H7 (cell line): Measurements from ENCODE around the gene CACNG1. TPM values are rescaled to one million over a fixed set of nuclear protein-coding genes. Genes with fewer than 3 reads are reported as not detected.

Source experiments
- DNase-seq: peaks from one replicate; pipeline ENCODE4 v3.0.0; 2012
- H3K27me3 ChIP-seq: 2 replicates; pipeline ENCODE4 v1.6.0; 2011; ENCODE audit warnings: mild to moderate bottlenecking, low read length; ENCODE audit not compliant: control insufficient read depth, insufficient read depth
- H3K36me3 ChIP-seq: replicated peaks from 2 replicates; pipeline ENCODE4 v1.5.1; 2011; ENCODE audit warnings: low read length; ENCODE audit not compliant: control insufficient read depth, insufficient read depth
- H3K4me3 ChIP-seq: 2 replicates; pipeline ENCODE4 v1.5.1; 2011; ENCODE audit warnings: low read depth, mild to moderate bottlenecking, control low read depth, low read length, moderate library complexity; ENCODE audit not compliant: insufficient read depth
- total RNA-seq: library from RNA; depleted of rRNA; stranded (reverse); fragments of >200 nt; shearing (Covaris generic); gene quantifications from 2 replicates; pipeline ENCODE4 v1.2.3, GENCODE V29; 2014

The CACNG1 gene
- total RNA-seq, 1 experiment from 2014 or later, result not detected

DNA sequence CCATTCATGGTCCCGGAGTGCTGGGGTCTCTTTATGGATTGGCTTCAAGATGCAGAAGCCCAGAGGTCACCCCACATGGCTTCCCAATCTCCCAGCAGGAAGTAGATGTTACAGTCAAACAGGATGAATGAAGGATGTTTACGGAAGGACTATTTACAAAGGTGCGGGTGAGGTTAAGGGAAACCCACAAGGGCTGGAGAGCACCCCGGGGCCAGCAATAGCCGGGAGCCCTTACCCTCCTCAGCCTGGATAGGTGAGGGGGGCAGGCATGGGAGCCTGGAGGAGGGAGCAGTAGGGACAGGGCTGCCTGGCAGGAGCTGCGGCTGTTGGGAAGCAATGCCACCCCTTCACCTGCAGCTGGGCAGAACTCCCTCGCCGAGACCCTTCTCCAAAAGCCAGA lies 24.5 kb upstream of the CACNG1 start:
- no peak for DNase-seq
- Histone ChIP-seq H3K27me3 (no peaks in the 10 kb centered on the region), H3K36me3 (no peaks in the 10 kb centered on the region), H3K4me3 (no peak overlapping the region)

- H3K36me3 ChIP-seq, result no peaks in the 10 kb centered on the region
- DNase-seq, result no peak
- H3K4me3 ChIP-seq, result no peak overlapping the region
- H3K27me3 ChIP-seq, result no peaks in the 10 kb centered on the region
Measured at GRCh38 chr17:67020293-67020766, 24.0 kb upstream of the CACNG1 start.

DNA sequence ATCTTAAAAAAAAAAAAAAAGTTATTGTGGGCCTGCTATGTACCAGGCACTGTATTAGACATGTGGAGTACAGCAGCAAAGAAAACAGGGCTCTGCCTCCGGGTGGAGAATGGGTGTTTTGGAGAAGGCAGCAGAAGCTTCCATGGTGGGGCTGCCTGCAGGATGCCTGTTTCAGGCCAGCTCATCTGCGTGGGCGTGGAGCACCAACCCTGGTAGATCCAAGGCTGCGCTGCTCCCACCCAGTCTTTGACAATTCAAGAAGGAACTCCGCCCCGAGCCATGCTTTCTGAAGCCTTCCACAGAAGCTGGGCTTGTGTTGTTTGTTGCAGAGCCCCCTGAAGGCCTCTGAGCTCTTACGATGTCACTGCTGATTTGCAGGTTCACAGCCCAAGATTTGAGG lies 23.2 kb upstream of the CACNG1 start:
- H3K4me3 ChIP-seq, result no peak overlapping the region
- H3K27me3 ChIP-seq, result no peaks in the 10 kb centered on the region
- H3K36me3 ChIP-seq, result no peaks in the 10 kb centered on the region
- no peak for DNase-seq

DNA sequence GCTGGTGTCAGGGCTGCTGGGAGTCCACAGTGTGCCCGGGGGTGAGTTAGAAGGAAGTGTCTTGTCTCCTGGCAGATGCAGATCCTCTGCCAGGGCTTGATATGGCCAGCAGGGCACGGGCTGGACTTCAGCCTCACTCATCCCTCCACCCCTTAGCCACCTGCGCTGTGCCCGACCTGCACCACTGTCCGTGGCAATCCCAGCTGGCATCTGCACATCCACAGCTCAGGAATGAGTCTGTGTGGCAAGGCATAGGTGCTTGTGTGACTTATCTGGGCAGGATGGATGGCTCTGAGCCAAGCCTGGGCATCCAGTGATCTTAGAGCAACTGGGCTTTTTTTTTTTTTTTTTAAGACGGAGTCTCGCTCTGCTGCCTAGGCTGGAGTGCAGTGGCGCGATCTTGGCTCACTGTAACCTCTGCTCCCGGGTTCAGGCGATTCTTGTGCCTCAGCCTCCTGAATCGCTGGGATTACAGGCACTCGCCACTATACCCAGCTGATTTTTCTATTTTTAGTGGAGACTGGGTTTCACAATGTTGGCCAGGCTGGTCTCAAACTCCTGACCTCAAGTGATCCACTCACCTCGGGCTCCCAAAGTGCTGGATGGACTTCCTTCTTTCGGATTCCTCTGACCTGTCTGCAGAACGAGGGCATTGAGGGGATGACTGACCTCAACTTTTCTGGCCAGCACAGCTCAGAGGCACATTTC lies 22.5 kb upstream of the CACNG1 start:
- Histone ChIP-seq H3K36me3 (no peaks in the 10 kb centered on the region), H3K4me3 (no peak overlapping the region)
- DNase-seq, result no peak

GRCh38 chr17:67022451-67022810 lies 21.9 kb upstream of the CACNG1 start:
- no peaks in the 10 kb centered on the region for H3K27me3 ChIP-seq
- H3K36me3 ChIP-seq, result no peaks in the 10 kb centered on the region
- H3K4me3 ChIP-seq, result no peak overlapping the region
- no peak for DNase-seq

More for the DNA sequence above, 22.5 kb upstream of the CACNG1 start:
- no peaks in the 10 kb centered on the region for H3K27me3 ChIP-seq

- H3K27me3 ChIP-seq, result no peaks in the 10 kb centered on the region
- H3K4me3 ChIP-seq, result no peak overlapping the region
- no peaks in the 10 kb centered on the region for H3K36me3 ChIP-seq
- DNase-seq, result no peak
Measured at GRCh38 chr17:67024736-67025135, 19.6 kb upstream of the CACNG1 start.

GRCh38 chr17:67025216-67025792 lies 19.1 kb upstream of the CACNG1 start:
- H3K36me3 ChIP-seq, result no peaks in the 10 kb centered on the region
- H3K27me3 ChIP-seq, result no peaks in the 10 kb centered on the region
- no peak overlapping the region for H3K4me3 ChIP-seq
- DNase-seq, result no peak

- DNase-seq, result no peak
- Histone ChIP-seq H3K27me3 (no peaks in the 10 kb centered on the region), H3K4me3 (no peak overlapping the region), H3K36me3 (no peaks in the 10 kb centered on the region)
Measured at GRCh38 chr17:67026341-67026740, 18.0 kb upstream of the CACNG1 start.

DNA sequence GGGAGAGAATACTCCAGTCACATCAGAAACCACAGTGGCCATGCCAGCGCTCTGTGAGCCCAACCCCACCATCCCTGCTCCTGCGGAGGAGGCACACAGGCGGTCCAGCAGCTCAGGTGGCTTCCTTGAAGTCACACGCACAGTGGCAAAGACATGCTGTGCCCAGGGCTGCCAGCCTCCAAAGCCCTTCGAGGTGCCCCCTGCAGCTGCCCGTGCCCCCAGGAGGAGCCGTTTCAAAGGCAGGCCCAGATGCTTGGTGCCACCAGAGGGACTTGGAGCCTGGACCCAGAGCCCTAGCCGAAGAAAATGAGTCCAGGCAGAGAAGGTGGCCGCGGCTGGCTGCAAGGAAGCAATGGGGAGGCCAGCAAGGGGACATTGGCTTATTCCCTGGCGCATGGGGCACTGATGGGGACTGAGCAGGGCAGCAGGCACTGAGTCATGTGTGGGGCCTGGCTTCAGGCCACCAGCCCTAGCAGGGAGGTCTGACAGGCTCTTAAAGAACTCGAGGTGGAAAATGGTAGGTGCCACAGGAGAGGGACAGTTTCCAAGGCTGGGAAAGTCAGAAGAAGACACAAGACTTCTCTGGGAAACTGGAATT lies 17.2 kb upstream of the CACNG1 start:
- Histone ChIP-seq H3K27me3 (no peaks in the 10 kb centered on the region), H3K4me3 (no peak overlapping the region), H3K36me3 (no peaks in the 10 kb centered on the region)
- no peak for DNase-seq

GRCh38 chr17:67030641-67031040 lies 13.7 kb upstream of the CACNG1 start:
- H3K36me3 ChIP-seq, result no peaks in the 10 kb centered on the region
- no peak overlapping the region for H3K4me3 ChIP-seq
- H3K27me3 ChIP-seq, result no peaks in the 10 kb centered on the region
- DNase-seq, result no peak

DNA sequence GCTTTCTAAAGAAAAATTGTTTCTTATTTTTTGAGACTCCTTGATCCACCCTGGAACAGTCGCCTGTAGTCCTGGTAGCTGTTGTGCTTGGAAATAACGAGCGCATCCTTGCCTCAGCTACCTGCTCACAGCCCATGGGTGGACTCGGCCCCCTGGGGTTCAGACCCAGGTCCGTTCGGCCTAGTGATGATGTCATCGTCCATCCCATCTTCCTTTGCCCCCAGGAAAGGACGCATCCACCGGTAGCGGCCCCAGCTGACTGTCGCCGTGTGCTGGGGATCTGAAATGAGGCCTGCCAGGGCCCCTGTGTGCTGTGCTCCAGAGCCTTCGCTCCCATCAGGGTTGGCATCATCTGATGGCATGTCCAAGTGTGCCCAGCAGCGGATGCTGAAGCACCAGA lies 12.0 kb upstream of the CACNG1 start:
- Histone ChIP-seq H3K36me3 (no peaks in the 10 kb centered on the region), H3K4me3 (no peak overlapping the region), H3K27me3 (no peaks in the 10 kb centered on the region)
- no peak for DNase-seq

- no peaks in the 10 kb centered on the region for H3K36me3 ChIP-seq
- no peak overlapping the region for H3K4me3 ChIP-seq
- no peak for DNase-seq
- no peaks in the 10 kb centered on the region for H3K27me3 ChIP-seq
Measured at GRCh38 chr17:67032985-67033384, 11.4 kb upstream of the CACNG1 start.

DNA sequence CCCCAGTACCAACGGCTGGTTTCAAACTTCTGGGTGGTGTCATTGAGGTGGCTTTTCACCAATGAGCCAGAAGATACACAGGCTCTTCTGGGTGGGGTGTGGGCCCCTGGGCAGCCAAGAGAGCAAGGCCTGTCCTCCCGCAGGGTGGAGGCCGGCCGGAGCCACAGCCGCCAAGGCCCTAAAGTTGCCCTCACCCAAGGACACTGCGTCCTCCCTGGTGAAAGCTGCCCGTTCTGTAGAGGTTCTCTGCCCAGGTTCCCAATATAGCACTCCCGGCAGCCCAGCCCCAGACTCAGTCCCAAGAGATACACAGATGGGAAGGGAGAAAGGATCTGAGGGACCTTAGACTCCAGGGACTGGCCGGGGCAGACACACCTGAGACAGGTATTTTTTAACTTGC lies 10.7 kb upstream of the CACNG1 start:
- H3K36me3 ChIP-seq, result no peaks in the 10 kb centered on the region
- no peak overlapping the region for H3K4me3 ChIP-seq
- H3K27me3 ChIP-seq, result no peaks in the 10 kb centered on the region
- DNase-seq, result no peak

- no peak overlapping the region for H3K4me3 ChIP-seq
- no peak for DNase-seq
- no peaks in the 10 kb centered on the region for H3K36me3 ChIP-seq
- no peaks in the 10 kb centered on the region for H3K27me3 ChIP-seq
Measured at GRCh38 chr17:67035131-67036083, 8.9 kb upstream of the CACNG1 start.
